Ascending aorta (tissue), 2 donors: ENCODE measurements around the gene SRPK2. TPM values are rescaled to one million over a fixed set of nuclear protein-coding genes. Genes with fewer than 3 reads are reported as not detected.

ENCODE experiments used
- DNase-seq, 2 donors: peaks; one replicate each; pipeline ENCODE4 v3.0.0-alpha.2; 2019; ENCODE audit warnings: low spot score in 2 of 2
- H3K27ac ChIP-seq, 2 donors: fragments of 200-600 bp; sonication (generic); one replicate each; pipeline ENCODE4 v1.5.1; 2016 to 2017; ENCODE audit warnings: mild to moderate bottlenecking in 1 of 2
- H3K27me3 ChIP-seq: fragments of 200-600 bp; sonication (generic); one replicate; pipeline ENCODE4 v1.5.1; 2017
- H3K36me3 ChIP-seq, 2 donors: fragments of 200-600 bp; sonication (generic); one replicate each; pipeline ENCODE4 v1.5.1; 2016
- H3K4me1 ChIP-seq, 2 donors: fragments of 200-600 bp; sonication (generic); one replicate each; pipeline ENCODE4 v1.5.1; 2016 to 2017; ENCODE audit warnings: mild to moderate bottlenecking in 1 of 2
- H3K4me3 ChIP-seq, 2 donors: fragments of 200-600 bp; sonication (generic); one replicate each; pipeline ENCODE4 v1.5.1; 2016 to 2017; ENCODE audit warnings: mild to moderate bottlenecking in 1 of 2
- H3K9me3 ChIP-seq, 2 donors: fragments of 200-600 bp; sonication (generic); one replicate each; pipeline ENCODE4 v1.5.1; 2016
- intact Hi-C: fragments of 100-400 bp; cut with DNase I; formaldehyde crosslinking; loops from one replicate; pipeline ENCODE4 v1.15.1; 2023
- total RNA-seq: library from RNA; depleted of rRNA; stranded (reverse); fragments of >200 nt; gene quantifications from one replicate; pipeline ENCODE4 v1.1.0, GENCODE V29; 2016
- TF ChIP-seq, protein P1 (sequence below), 3 experiments: fragments of 200-600 bp in 2 of 3; fragments of 450-650 bp in 1 of 3; sonication (generic) in 2 of 3; IDR thresholded peaks; one replicate each; pipeline ENCODE4 v1.5.1; 2016 to 2019; ENCODE audit warnings: antibody characterized with exemption in 3 of 3, mild to moderate bottlenecking in 1 of 3, moderate library complexity in 1 of 3

The SRPK2 gene
- total RNA-seq, 1 donor from 2014 or later = 26.2 TPM

DNA sequence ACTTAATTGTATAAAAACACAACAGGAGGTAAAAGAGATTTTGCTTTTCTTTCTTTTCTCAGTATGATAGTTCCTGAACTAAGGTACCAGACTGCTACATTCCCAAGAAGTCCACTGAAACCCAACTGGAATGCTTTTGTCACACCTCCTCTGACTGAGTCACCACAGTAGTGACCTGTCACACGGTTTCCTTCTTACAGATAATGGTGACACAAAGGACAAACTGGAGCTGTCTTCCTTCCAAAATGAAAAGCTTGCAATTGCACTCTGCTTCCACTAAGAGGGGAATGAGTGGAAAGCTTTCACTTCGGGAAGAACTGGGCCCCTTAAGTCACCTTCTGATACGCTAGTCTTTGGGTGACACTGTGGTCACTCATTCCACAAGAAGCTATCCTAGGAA is 252.5 kb downstream of the SRPK2 start:
- Histone ChIP-seq H3K4me3 (no peak overlapping the region), H3K27me3 (no peaks in the 10 kb centered on the region), H3K36me3 (peaks cover 5 to 21% of the 10 kb centered on the region in 2 donors), H3K9me3 (no peaks in the 10 kb centered on the region), H3K27ac (no peak overlapping the region), H3K4me1 (no peaks in the 10 kb centered on the region)
- TF ChIP-seq, protein P1, sequence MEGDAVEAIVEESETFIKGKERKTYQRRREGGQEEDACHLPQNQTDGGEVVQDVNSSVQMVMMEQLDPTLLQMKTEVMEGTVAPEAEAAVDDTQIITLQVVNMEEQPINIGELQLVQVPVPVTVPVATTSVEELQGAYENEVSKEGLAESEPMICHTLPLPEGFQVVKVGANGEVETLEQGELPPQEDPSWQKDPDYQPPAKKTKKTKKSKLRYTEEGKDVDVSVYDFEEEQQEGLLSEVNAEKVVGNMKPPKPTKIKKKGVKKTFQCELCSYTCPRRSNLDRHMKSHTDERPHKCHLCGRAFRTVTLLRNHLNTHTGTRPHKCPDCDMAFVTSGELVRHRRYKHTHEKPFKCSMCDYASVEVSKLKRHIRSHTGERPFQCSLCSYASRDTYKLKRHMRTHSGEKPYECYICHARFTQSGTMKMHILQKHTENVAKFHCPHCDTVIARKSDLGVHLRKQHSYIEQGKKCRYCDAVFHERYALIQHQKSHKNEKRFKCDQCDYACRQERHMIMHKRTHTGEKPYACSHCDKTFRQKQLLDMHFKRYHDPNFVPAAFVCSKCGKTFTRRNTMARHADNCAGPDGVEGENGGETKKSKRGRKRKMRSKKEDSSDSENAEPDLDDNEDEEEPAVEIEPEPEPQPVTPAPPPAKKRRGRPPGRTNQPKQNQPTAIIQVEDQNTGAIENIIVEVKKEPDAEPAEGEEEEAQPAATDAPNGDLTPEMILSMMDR (IDR thresholded peaks at IDR 0.05) = no peak
- no peak for DNase-seq
- intact Hi-C loops = no loop called here

DNA sequence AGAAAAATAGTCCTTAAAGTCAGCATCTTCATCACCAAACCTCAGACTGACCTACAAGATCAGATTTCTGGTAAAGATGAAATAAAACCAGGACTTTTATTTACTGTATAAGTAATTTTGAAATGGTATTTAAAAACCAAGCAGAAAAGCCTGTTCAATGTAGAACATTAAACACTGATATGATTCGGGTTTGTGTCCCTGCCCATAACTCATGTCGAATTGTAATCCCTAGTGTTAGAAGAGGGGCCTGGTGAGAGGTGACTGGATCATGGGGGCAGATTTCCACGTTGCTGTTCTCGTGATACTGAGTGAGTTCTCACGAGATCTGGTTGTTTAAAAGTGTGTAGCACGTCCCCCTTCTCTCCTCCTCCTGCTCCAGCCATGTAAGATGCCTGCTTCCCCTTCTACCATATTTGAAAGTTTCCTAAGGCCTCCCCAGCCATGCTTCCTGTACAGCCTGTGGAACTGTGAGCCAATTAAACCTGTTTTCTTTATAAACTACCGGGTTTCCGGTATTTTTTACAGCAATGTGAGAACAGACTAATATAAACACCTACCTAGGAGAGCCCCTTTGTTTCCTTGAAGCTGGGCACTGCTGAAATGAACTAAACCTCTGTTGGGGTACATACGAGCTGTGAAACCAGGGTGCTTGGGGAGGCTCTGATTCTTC is 254.6 kb downstream of the SRPK2 start:
- Histone ChIP-seq H3K4me3 (no peak overlapping the region), H3K4me1 (no peaks in the 10 kb centered on the region), H3K9me3 (no peaks in the 10 kb centered on the region), H3K27ac (no peak overlapping the region), H3K36me3 (peaks cover 5 to 24% of the 10 kb centered on the region in 2 donors), H3K27me3 (no peaks in the 10 kb centered on the region)
- no peak for DNase-seq
- intact Hi-C loops = no loop called here
- TF ChIP-seq, protein P1 (IDR thresholded peaks at IDR 0.05) = no peak

DNA sequence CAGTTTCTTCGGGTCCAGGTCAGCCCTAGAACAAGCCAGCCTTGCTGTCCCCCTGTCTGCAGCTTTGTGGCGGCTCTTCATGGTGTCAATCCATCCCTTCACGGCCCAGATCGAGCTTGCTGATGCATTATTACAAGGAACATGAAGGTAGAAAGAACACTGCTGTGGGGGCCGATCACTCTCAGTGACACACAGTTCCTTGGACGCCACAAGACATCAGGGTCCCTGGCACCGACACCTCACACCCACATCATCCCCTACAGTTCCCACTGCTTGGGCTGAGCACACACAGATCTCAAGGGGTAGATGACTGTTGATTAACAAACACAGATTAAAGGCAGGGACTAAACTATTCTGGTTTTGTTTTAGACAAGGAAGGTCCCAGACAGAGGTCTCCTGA is 255.4 kb downstream of the SRPK2 start:
- TF ChIP-seq, protein P1 (IDR thresholded peaks at IDR 0.05) = no peak
- H3K4me1 ChIP-seq = no peaks in the 10 kb centered on the region
- H3K27ac ChIP-seq = no peak overlapping the region
- H3K4me3 ChIP-seq = no peak overlapping the region
- DNase-seq = no peak
- H3K36me3 ChIP-seq = peaks cover 5 to 17% of the 10 kb centered on the region in 2 donors
- no peaks in the 10 kb centered on the region for H3K9me3 ChIP-seq
- H3K27me3 ChIP-seq = no peaks in the 10 kb centered on the region
- intact Hi-C loops = no loop called here

DNA sequence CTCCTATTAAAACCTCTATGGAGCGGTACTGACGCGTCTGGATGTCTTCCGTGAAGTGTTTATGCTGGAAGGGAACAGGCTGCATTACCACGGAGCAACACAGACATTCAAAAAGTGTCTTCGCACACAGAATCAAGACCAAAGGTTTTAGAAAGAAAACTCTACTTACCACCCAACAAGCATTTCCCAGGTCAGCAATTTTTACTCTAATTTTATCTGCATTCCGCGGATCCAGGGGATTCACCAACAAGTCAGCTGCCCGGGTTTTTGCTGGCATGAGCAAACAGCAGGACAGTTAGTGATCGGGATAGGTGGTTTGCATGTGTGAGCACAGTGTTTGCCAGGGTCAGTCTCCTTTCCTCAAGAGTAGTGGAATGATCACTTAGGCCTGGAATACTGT is 255.9 kb downstream of the SRPK2 start:
- intact Hi-C loops = no loop called here
- TF ChIP-seq, protein P1 (IDR thresholded peaks at IDR 0.05) = no peak
- H3K36me3 ChIP-seq = peaks cover 5 to 17% of the 10 kb centered on the region in 2 donors
- DNase-seq = no peak
- H3K9me3 ChIP-seq = no peaks in the 10 kb centered on the region
- no peaks in the 10 kb centered on the region for H3K27me3 ChIP-seq
- no peak overlapping the region for H3K4me3 ChIP-seq
- no peak overlapping the region for H3K27ac ChIP-seq
- H3K4me1 ChIP-seq = no peaks in the 10 kb centered on the region

DNA sequence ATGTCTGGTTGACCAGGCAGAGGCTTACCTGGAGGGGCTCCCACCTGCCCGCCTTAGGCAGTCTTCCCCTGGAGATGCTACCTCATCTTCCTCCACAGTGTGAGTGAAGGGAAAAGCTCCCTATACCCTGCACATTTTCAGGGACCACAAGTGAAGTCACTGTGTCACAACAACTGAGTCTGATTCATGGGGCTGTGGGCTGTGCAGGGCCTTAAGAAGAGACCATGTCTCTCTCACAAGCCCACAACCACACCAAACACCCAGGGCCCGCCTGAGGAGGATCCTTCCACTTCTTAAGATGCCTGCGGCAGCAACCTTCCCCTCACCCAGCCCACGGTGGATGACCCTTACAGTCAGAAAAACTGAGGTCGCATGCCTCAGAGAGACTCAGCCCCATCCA is 256.4 kb downstream of the SRPK2 start:
- H3K27me3 ChIP-seq = no peaks in the 10 kb centered on the region
- TF ChIP-seq, protein P1 (IDR thresholded peaks at IDR 0.05) = no peak
- no peak overlapping the region for H3K4me3 ChIP-seq
- DNase-seq = no peak
- H3K27ac ChIP-seq = no peak overlapping the region
- no peaks in the 10 kb centered on the region for H3K4me1 ChIP-seq
- no peaks in the 10 kb centered on the region for H3K9me3 ChIP-seq
- intact Hi-C loops = no loop called here
- H3K36me3 ChIP-seq = peaks cover 5 to 17% of the 10 kb centered on the region in 2 donors

DNA sequence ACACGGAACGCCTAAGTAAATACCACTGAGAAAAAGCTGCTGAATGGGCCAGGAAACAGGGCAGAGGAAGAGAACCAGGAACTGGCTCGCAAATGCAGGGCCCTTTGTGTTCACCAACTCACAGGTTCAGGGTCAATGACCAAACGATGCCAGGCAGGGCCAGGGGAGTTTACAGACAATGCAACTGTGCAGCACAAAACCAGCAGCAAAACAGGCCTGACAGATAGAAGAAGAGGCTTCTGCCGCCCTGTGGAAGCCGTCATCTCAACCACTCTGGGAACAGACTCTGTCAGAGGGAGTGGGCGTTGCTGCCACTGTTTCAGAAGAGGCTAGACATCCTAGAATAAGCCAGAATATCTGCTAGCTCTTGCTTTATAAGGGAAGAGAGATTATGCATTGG is 256.8 kb downstream of the SRPK2 start:
- TF ChIP-seq, protein P1 (IDR thresholded peaks at IDR 0.05) = no peak
- H3K4me1 ChIP-seq = no peaks in the 10 kb centered on the region
- H3K36me3 ChIP-seq = peaks cover 5 to 17% of the 10 kb centered on the region in 2 donors
- H3K27ac ChIP-seq = no peak overlapping the region
- no peaks in the 10 kb centered on the region for H3K9me3 ChIP-seq
- no peak overlapping the region for H3K4me3 ChIP-seq
- intact Hi-C loops = no loop called here
- no peaks in the 10 kb centered on the region for H3K27me3 ChIP-seq
- no peak for DNase-seq
